ENCODE measurements around the gene PCDHGB7.
"Not testable (repeated sequence)": the region's sequence is repeated elsewhere in the genome, so short reads cannot be mapped to it uniquely, and the experiment has no call there.

PCDHGB7 gene

GRCh38 chr5:141414548-141415274 lies 2.8 kb upstream of the PCDHGB7 start:
- H2BK12ac ChIP-seq (ENCODE audit: low read length in 2 of 2); H2BK15ac ChIP-seq (ENCODE audit: low read depth, poor library complexity, severe bottlenecking); H4K8ac ChIP-seq (ENCODE audit: low read length); H2AFZ ChIP-seq (ENCODE audit: low read depth, low read length); H3K27me3 ChIP-seq (ENCODE audit: control insufficient read depth in 1 of 2, insufficient read depth in 1 of 2, low read length in 2 of 2); H3K9ac ChIP-seq (ENCODE audit: low read length); H3K4me2 ChIP-seq (ENCODE audit: low read length, poor library complexity, severe bottlenecking); H3K18ac ChIP-seq (ENCODE audit: low read depth in 1 of 2, low read length in 2 of 2); H2BK120ac ChIP-seq (ENCODE audit: low read depth, low read length); H3K23ac ChIP-seq (ENCODE audit: low read length in 2 of 2); H3K9me3 ChIP-seq (ENCODE audit: control insufficient read depth, low read length); H3K4me1 ChIP-seq (ENCODE audit: control insufficient read depth, insufficient read depth, low read depth, low read length); H2BK5ac ChIP-seq (ENCODE audit: low read depth, low read length, poor library complexity, severe bottlenecking); H3K27ac ChIP-seq (ENCODE audit: low read length, poor library complexity, severe bottlenecking); H2AK5ac ChIP-seq (ENCODE audit: low read length, severe bottlenecking); DNase-seq; H3K14ac ChIP-seq (ENCODE audit: low read length in 2 of 2); H4K91ac ChIP-seq (ENCODE audit: low read length); H3K4ac ChIP-seq (ENCODE audit: low read depth in 1 of 2, low read length in 2 of 2): not testable (repeated sequence)
- WGBS, result 97% methylated on average over 38 of the region's 46 CpGs
- Histone ChIP-seq H3K4me3 (ENCODE audit: insufficient read depth in 1 of 2, low read depth in 1 of 2, low read length in 2 of 2) (peak overlapping the region in 1 of 2 experiments; percentile 87), H3K36me3 (ENCODE audit: control insufficient read depth in 1 of 2, insufficient read depth in 2 of 2, low read depth in 1 of 2, low read length in 2 of 2) (peaks cover under 1 to 40% of the 10 kb centered on the region in 2 experiments), H3K79me1 (replicated peaks; ENCODE audit: low read length, poor library complexity, severe bottlenecking) (peaks cover 40% of the 10 kb centered on the region)

DNA sequence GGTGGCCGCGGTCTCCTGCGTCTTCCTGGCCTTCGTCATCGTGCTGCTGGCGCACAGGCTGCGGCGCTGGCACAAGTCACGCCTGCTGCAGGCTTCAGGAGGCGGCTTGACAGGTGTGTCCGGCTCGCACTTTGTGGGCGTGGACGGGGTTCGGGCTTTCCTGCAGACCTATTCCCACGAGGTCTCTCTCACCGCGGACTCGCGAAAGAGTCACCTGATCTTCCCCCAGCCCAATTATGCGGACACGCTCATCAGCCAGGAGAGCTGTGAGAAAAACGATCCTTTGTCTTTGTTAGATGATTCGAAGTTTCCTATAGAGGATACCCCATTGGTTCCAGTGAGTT lies 2.2 kb upstream of the PCDHGB7 start:
- not testable (repeated sequence) for H3K4ac ChIP-seq (ENCODE audit: low read depth in 1 of 2, low read length in 2 of 2); DNase-seq; H3K18ac ChIP-seq (ENCODE audit: low read depth in 1 of 2, low read length in 2 of 2); H3K27ac ChIP-seq (ENCODE audit: low read length, poor library complexity, severe bottlenecking); H2BK120ac ChIP-seq (ENCODE audit: low read depth, low read length); H3K27me3 ChIP-seq (ENCODE audit: control insufficient read depth in 1 of 2, insufficient read depth in 1 of 2, low read length in 2 of 2); H3K4me1 ChIP-seq (ENCODE audit: control insufficient read depth, insufficient read depth, low read depth, low read length); H3K14ac ChIP-seq (ENCODE audit: low read length in 2 of 2); H3K23ac ChIP-seq (ENCODE audit: low read length in 2 of 2); H3K9ac ChIP-seq (ENCODE audit: low read length); H2AK5ac ChIP-seq (ENCODE audit: low read length, severe bottlenecking); H3K4me2 ChIP-seq (ENCODE audit: low read length, poor library complexity, severe bottlenecking); H2BK5ac ChIP-seq (ENCODE audit: low read depth, low read length, poor library complexity, severe bottlenecking); H2AFZ ChIP-seq (ENCODE audit: low read depth, low read length); H4K91ac ChIP-seq (ENCODE audit: low read length); H2BK12ac ChIP-seq (ENCODE audit: low read length in 2 of 2); H2BK15ac ChIP-seq (ENCODE audit: low read depth, poor library complexity, severe bottlenecking); H4K8ac ChIP-seq (ENCODE audit: low read length)
- H3K79me1 ChIP-seq (replicated peaks; ENCODE audit: low read length, poor library complexity, severe bottlenecking), result peaks cover 38% of the 10 kb centered on the region
- peak overlapping the region in 1 of 2 experiments; percentile 68 for H3K4me3 ChIP-seq (ENCODE audit: insufficient read depth in 1 of 2, low read depth in 1 of 2, low read length in 2 of 2)
- H3K9me3 ChIP-seq (ENCODE audit: control insufficient read depth, low read length), result peaks cover 11% of the 10 kb centered on the region
- peaks cover 4 to 38% of the 10 kb centered on the region in 2 experiments for H3K36me3 ChIP-seq (ENCODE audit: control insufficient read depth in 1 of 2, insufficient read depth in 2 of 2, low read depth in 1 of 2, low read length in 2 of 2)
- WGBS, result 96% methylated on average over 24 of the region's 24 CpGs

DNA sequence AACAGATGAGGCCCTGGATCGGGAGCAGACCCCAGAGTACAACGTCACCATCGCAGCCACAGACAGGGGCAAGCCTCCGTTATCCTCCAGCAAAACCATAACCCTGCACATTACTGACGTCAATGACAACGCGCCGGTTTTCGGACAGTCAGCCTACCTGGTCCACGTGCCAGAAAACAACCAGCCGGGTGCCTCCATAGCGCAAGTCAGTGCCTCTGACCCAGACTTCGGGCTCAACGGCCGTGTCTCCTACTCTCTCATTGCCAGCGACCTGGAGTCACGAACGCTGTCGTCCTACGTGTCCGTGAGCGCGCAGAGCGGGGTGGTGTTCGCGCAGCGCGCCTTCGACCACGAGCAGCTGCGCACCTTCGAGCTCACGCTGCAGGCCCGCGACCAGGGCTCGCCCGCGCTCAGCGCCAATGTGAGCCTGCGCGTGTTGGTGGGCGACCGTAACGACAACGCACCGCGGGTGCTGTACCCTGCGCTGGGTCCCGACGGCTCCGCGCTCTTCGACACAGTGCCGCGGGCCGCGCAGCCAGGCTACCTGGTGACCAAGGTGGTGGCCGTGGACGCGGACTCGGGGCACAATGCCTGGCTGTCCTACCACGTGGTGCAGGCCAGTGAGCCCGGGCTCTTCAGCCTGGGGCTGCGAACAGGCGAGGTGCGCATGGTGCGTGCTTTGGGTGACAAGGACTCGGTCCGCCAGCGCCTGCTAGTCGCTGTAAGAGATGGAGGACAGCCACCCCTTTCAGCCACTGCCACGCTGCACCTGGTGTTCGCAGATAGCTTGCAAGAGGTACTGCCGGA lies 1.8 kb downstream of the PCDHGB7 start:
- no peak overlapping the region for H3K4me2 ChIP-seq (ENCODE audit: low read length, poor library complexity, severe bottlenecking)
- H3K4me1 ChIP-seq (ENCODE audit: control insufficient read depth, insufficient read depth, low read depth, low read length), result peaks cover 8% of the 10 kb centered on the region
- no peak overlapping the region for H2AK5ac ChIP-seq (ENCODE audit: low read length, severe bottlenecking)
- H4K91ac ChIP-seq (ENCODE audit: low read length), result no peak overlapping the region
- H3K18ac ChIP-seq (ENCODE audit: low read depth in 1 of 2, low read length in 2 of 2), result no peak overlapping the region
- no peaks in the 10 kb centered on the region for H3K27me3 ChIP-seq (ENCODE audit: control insufficient read depth in 1 of 2, insufficient read depth in 1 of 2, low read length in 2 of 2)
- H2BK5ac ChIP-seq (ENCODE audit: low read depth, low read length, poor library complexity, severe bottlenecking), result no peak overlapping the region
- no peak overlapping the region for H3K27ac ChIP-seq (ENCODE audit: low read length, poor library complexity, severe bottlenecking)
- no peak overlapping the region for H4K8ac ChIP-seq (ENCODE audit: low read length)
- H3K4me3 ChIP-seq (ENCODE audit: insufficient read depth in 1 of 2, low read depth in 1 of 2, low read length in 2 of 2), result peak overlapping the region; percentile 11 to 80
- no peak overlapping the region for H2BK15ac ChIP-seq (ENCODE audit: low read depth, poor library complexity, severe bottlenecking)
- no peak overlapping the region for H2AFZ ChIP-seq (ENCODE audit: low read depth, low read length)
- H3K4ac ChIP-seq (ENCODE audit: low read depth in 1 of 2, low read length in 2 of 2), result no peak overlapping the region
- H3K79me1 ChIP-seq (replicated peaks; ENCODE audit: low read length, poor library complexity, severe bottlenecking), result peaks cover 44% of the 10 kb centered on the region
- WGBS, result 98% methylated on average over 74 of the region's 74 CpGs
- H3K36me3 ChIP-seq (ENCODE audit: control insufficient read depth in 1 of 2, insufficient read depth in 2 of 2, low read depth in 1 of 2, low read length in 2 of 2), result peaks cover 9 to 50% of the 10 kb centered on the region in 2 experiments
- H2BK12ac ChIP-seq (ENCODE audit: low read length in 2 of 2), result no peak overlapping the region
- H3K14ac ChIP-seq (ENCODE audit: low read length in 2 of 2), result no peak overlapping the region
- peaks cover 28% of the 10 kb centered on the region for H3K9me3 ChIP-seq (ENCODE audit: control insufficient read depth, low read length)
- DNase-seq, result no peak
- no peak overlapping the region for H2BK120ac ChIP-seq (ENCODE audit: low read depth, low read length)
- no peak overlapping the region for H3K9ac ChIP-seq (ENCODE audit: low read length)
- no peak overlapping the region for H3K23ac ChIP-seq (ENCODE audit: low read length in 2 of 2)

GRCh38 chr5:141420855-141421488 lies 3.5 kb downstream of the PCDHGB7 start, which contains the start of gene PCDHGA11:
PCDHGA11 (plus strand) TSS chr5:141421051; CDS start chr5:141421228, 177 bp downstream.
- WGBS, result 71% methylated on average over 42 of the region's 42 CpGs

More at GRCh38 chr5:141420855-141421488, 3.5 kb downstream of the PCDHGB7 start, which contains the start of gene PCDHGA11:
- Histone ChIP-seq H3K23ac (ENCODE audit: low read length in 2 of 2) (no peak within 1 kb of the TSS), H3K79me1 (replicated peaks; ENCODE audit: low read length, poor library complexity, severe bottlenecking) (peaks cover 42% of the 10 kb centered on the region), H2BK120ac (ENCODE audit: low read depth, low read length) (no peak within 1 kb of the TSS), H4K8ac (ENCODE audit: low read length) (no peak within 1 kb of the TSS), H3K36me3 (ENCODE audit: control insufficient read depth in 1 of 2, insufficient read depth in 2 of 2, low read depth in 1 of 2, low read length in 2 of 2) (peaks cover 12 to 41% of the 10 kb centered on the region in 2 experiments), H3K14ac (ENCODE audit: low read length in 2 of 2) (no peak within 1 kb of the TSS), H3K27ac (ENCODE audit: low read length, poor library complexity, severe bottlenecking) (no peak within 1 kb of the TSS), H2BK15ac (ENCODE audit: low read depth, poor library complexity, severe bottlenecking) (no peak within 1 kb of the TSS), H2AFZ (ENCODE audit: low read depth, low read length) (no peak within 1 kb of the TSS), H3K9ac (ENCODE audit: low read length) (peak within 1 kb of the TSS; percentile 77), H2BK5ac (ENCODE audit: low read depth, low read length, poor library complexity, severe bottlenecking) (no peak within 1 kb of the TSS), H3K4me3 (ENCODE audit: insufficient read depth in 1 of 2, low read depth in 1 of 2, low read length in 2 of 2) (peak within 1 kb of the TSS in 1 of 2 experiments; percentile 80), H2BK12ac (ENCODE audit: low read length in 2 of 2) (no peak within 1 kb of the TSS), H4K91ac (ENCODE audit: low read length) (no peak within 1 kb of the TSS), H3K4me1 (ENCODE audit: control insufficient read depth, insufficient read depth, low read depth, low read length) (peaks cover 8% of the 10 kb centered on the region), H3K4ac (ENCODE audit: low read depth in 1 of 2, low read length in 2 of 2) (no peak within 1 kb of the TSS), H3K27me3 (ENCODE audit: control insufficient read depth in 1 of 2, insufficient read depth in 1 of 2, low read length in 2 of 2) (no peaks in the 10 kb centered on the region), H2AK5ac (ENCODE audit: low read length, severe bottlenecking) (no peak within 1 kb of the TSS), H3K18ac (ENCODE audit: low read depth in 1 of 2, low read length in 2 of 2) (no peak within 1 kb of the TSS), H3K9me3 (ENCODE audit: control insufficient read depth, low read length) (peaks cover 28% of the 10 kb centered on the region), H3K4me2 (ENCODE audit: low read length, poor library complexity, severe bottlenecking) (no peak within 1 kb of the TSS)
- DNase-seq, result peak; percentile 14
